HEK293T (cell line): Measurements from ENCODE around the gene MORN1.

Source experiments
- ARNT ChIP-seq: fragments of 450-650 bp; IDR thresholded peaks from 2 replicates; pipeline ENCODE4 v1.6.1; 2017; ENCODE audit warnings: mild to moderate bottlenecking
- BHLHE40 ChIP-seq: fragments of 450-650 bp; IDR thresholded peaks from 2 replicates; pipeline ENCODE4 v1.6.1; 2016; ENCODE audit warnings: mild to moderate bottlenecking, moderate library complexity, borderline replicate concordance
- ELF4 ChIP-seq: fragments of 450-650 bp; IDR thresholded peaks from 2 replicates; pipeline ENCODE4 v1.6.1; 2017; ENCODE audit warnings: antibody characterized with exemption
- FOXA1 ChIP-seq: fragments of 450-650 bp; IDR thresholded peaks from 2 replicates; pipeline ENCODE4 v1.6.1; 2016; ENCODE audit warnings: mild to moderate bottlenecking
- FOXK2 ChIP-seq: fragments of 450-650 bp; IDR thresholded peaks from 2 replicates; pipeline ENCODE4 v1.6.1; 2016; ENCODE audit warnings: mild to moderate bottlenecking
- FOXM1 ChIP-seq: fragments of 450-650 bp; IDR thresholded peaks from 2 replicates; pipeline ENCODE4 v1.6.1; 2017; ENCODE audit warnings: mild to moderate bottlenecking, borderline replicate concordance
- HDGF ChIP-seq: fragments of 450-650 bp; IDR thresholded peaks from 2 replicates; pipeline ENCODE4 v1.6.1; 2017; ENCODE audit warnings: antibody characterized with exemption, borderline replicate concordance
- L3MBTL2 ChIP-seq: fragments of 450-650 bp; conservative IDR thresholded peaks from 2 replicates; pipeline ENCODE4 v1.6.1; 2016; ENCODE audit warnings: mild to moderate bottlenecking
- LEF1 ChIP-seq: fragments of 450-650 bp; IDR thresholded peaks from 2 replicates; pipeline ENCODE4 v1.6.1; 2017; ENCODE audit warnings: mild to moderate bottlenecking, borderline replicate concordance
- NFRKB ChIP-seq: fragments of 450-650 bp; IDR thresholded peaks from 2 replicates; pipeline ENCODE4 v1.6.1; 2016; ENCODE audit warnings: mild to moderate bottlenecking, moderate library complexity
- PKNOX1 ChIP-seq: fragments of 450-650 bp; IDR thresholded peaks from 2 replicates; pipeline ENCODE4 v1.6.1; 2016
- SP1 ChIP-seq: fragments of 450-650 bp; IDR thresholded peaks from 2 replicates; pipeline ENCODE4 v1.6.1; 2017
- SUZ12 ChIP-seq: fragments of 450-650 bp; IDR thresholded peaks from 2 replicates; pipeline ENCODE4 v1.6.1; 2016; ENCODE audit warnings: mild to moderate bottlenecking
- TARDBP ChIP-seq: fragments of 450-650 bp; IDR thresholded peaks from 2 replicates; pipeline ENCODE4 v1.6.1; 2016

- no peak for TF ChIP-seq ARNT
- TF ChIP-seq LEF1, result no peak
- no peak for TF ChIP-seq HDGF
- TF ChIP-seq FOXA1, result no peak
- no peak for TF ChIP-seq SP1
- no peak for TF ChIP-seq FOXM1
- TF ChIP-seq SUZ12, result no peak
- no peak for TF ChIP-seq TARDBP
- no peak for TF ChIP-seq BHLHE40
- no peak for TF ChIP-seq ELF4
- TF ChIP-seq L3MBTL2, result no peak
- TF ChIP-seq NFRKB, result no peak
- no peak for TF ChIP-seq FOXK2
- no peak for TF ChIP-seq PKNOX1
Measured at GRCh38 chr1:2396476-2396875, 5.1 kb upstream of the MORN1 start.
